HG02885 (cell line): ENCODE measurements around the gene FZD1.
"Not testable (repeated sequence)": the region's sequence is repeated elsewhere in the genome, so short reads cannot be mapped to it uniquely, and the experiment has no call there.

Experiments used
- ATAC-seq: cut with Tn5 transposase; IDR thresholded peaks from one replicate; pipeline ENCODE4 v1.9.1; 2021; ENCODE audit warnings: mild to moderate bottlenecking; ENCODE audit not compliant: unreplicated experiment, poor library complexity

FZD1 gene

GRCh38 chr7:91294639-91295220, 30.5 kb downstream of the FZD1 start:
- no peak for ATAC-seq

- no peak for ATAC-seq
These were observed 31.3 kb downstream of the FZD1 start for GRCh38 chr7:91295576-91295975.

GRCh38 chr7:91297939-91298338, 33.7 kb downstream of the FZD1 start:
- no peak for ATAC-seq

GRCh38 chr7:91299952-91300775, 35.9 kb downstream of the FZD1 start:
- no peak for ATAC-seq

GRCh38 chr7:91302794-91303193, 38.6 kb downstream of the FZD1 start:
- ATAC-seq = no peak

- no peak for ATAC-seq
These were observed 42.0 kb downstream of the FZD1 start for GRCh38 chr7:91306266-91306665.

GRCh38 chr7:91307467-91307866, 43.2 kb downstream of the FZD1 start:
- ATAC-seq = no peak

GRCh38 chr7:91308191-91308590, 44.0 kb downstream of the FZD1 start:
- not testable (repeated sequence) for ATAC-seq

- ATAC-seq = no peak
These were observed 46.7 kb downstream of the FZD1 start for GRCh38 chr7:91310830-91311460.

- ATAC-seq = no peak
These were observed 47.6 kb downstream of the FZD1 start for GRCh38 chr7:91311839-91312238.

GRCh38 chr7:91313113-91313512, 48.9 kb downstream of the FZD1 start:
- ATAC-seq = no peak

GRCh38 chr7:91314591-91315323, 50.5 kb downstream of the FZD1 start:
- no peak for ATAC-seq

- no peak for ATAC-seq
These were observed 52.2 kb downstream of the FZD1 start for GRCh38 chr7:91316426-91316825.

- ATAC-seq = no peak
These were observed 55.1 kb downstream of the FZD1 start for GRCh38 chr7:91319351-91319750.

- ATAC-seq = no peak
These were observed 56.3 kb downstream of the FZD1 start for GRCh38 chr7:91320366-91321078.
